OCI-LY1 (cell line): ENCODE measurements around the gene LATS2.

ENCODE experiments used
- H2AFZ ChIP-seq: fragments of 200-600 bp; sonication (generic), shearing (Covaris generic); 2 replicates; pipeline ENCODE4 v1.6.0; 2014; ENCODE audit warnings: antibody characterized with exemption, mild to moderate bottlenecking, low read length
- H3F3A ChIP-seq: fragments of 200-600 bp; sonication (generic), shearing (Covaris generic); 2 replicates; pipeline ENCODE4 v1.6.0; 2014; ENCODE audit warnings: mild to moderate bottlenecking, antibody characterized with exemption, low read length, moderate library complexity; ENCODE audit not compliant: insufficient read depth
- H3K27ac ChIP-seq: fragments of 200-600 bp; sonication (generic); 2 replicates; pipeline ENCODE4 v1.5.1; 2014; ENCODE audit warnings: low read length, mixed run types, mild to moderate bottlenecking, low read depth; ENCODE audit not compliant: poor library complexity, severe bottlenecking
- H3K27me3 ChIP-seq: fragments of 200-600 bp; sonication (generic); 2 replicates; pipeline ENCODE4 v1.6.0; 2014; ENCODE audit warnings: antibody characterized with exemption, mild to moderate bottlenecking, low read length, moderate library complexity; ENCODE audit not compliant: insufficient read depth
- H3K36me3 ChIP-seq: fragments of 200-600 bp; sonication (generic); 2 replicates; pipeline ENCODE4 v1.6.1; 2014; ENCODE audit warnings: mild to moderate bottlenecking, antibody characterized with exemption, low read length, moderate library complexity, mixed read lengths; ENCODE audit not compliant: insufficient read depth
- H3K4me1 ChIP-seq: fragments of 200-600 bp; sonication (generic); 2 replicates; pipeline ENCODE4 v1.5.1; 2014; ENCODE audit warnings: mild to moderate bottlenecking, low read length, moderate library complexity; ENCODE audit not compliant: insufficient read depth, severe bottlenecking
- H3K4me2 ChIP-seq: fragments of 200-600 bp; sonication (generic), shearing (Covaris generic); 2 replicates; pipeline ENCODE4 v1.6.1; 2014; ENCODE audit warnings: low read length
- H3K4me3 ChIP-seq: fragments of 200-600 bp; sonication (generic); 2 replicates; pipeline ENCODE4 v1.5.1; 2014; ENCODE audit warnings: low read length, low read depth, mild to moderate bottlenecking, mixed read lengths; ENCODE audit not compliant: poor library complexity, severe bottlenecking
- H3K79me2 ChIP-seq: fragments of 200-600 bp; shearing (Covaris generic); 2 replicates; pipeline ENCODE4 v1.6.1; 2016; ENCODE audit warnings: mixed run types, low read length, mixed read lengths; ENCODE audit not compliant: insufficient read depth
- H3K9ac ChIP-seq: fragments of 200-600 bp; sonication (generic), shearing (Covaris generic); 2 replicates; pipeline ENCODE4 v1.6.1; 2014; ENCODE audit warnings: mild to moderate bottlenecking, low read length, mixed read lengths
- H3K9me2 ChIP-seq: fragments of 200-600 bp; sonication (generic), shearing (Covaris generic); 2 replicates; pipeline ENCODE4 v1.6.1; 2014; ENCODE audit warnings: low read depth, mild to moderate bottlenecking, low read length, mixed read lengths
- H3K9me3 ChIP-seq: fragments of 200-600 bp; shearing (Covaris generic); 2 replicates; pipeline ENCODE4 v1.6.1; 2014; ENCODE audit warnings: low read length, mixed read lengths
- H4K20me1 ChIP-seq: fragments of 200-600 bp; sonication (generic), shearing (Covaris generic); 2 replicates; pipeline ENCODE4 v1.6.0; 2016; ENCODE audit warnings: mild to moderate bottlenecking, low read length; ENCODE audit not compliant: insufficient read depth
- EZH2 ChIP-seq: fragments of 200-600 bp; sonication (generic), shearing (Covaris generic); IDR thresholded peaks from 2 replicates; pipeline ENCODE4 v1.8.0; 2017; ENCODE audit warnings: borderline replicate concordance, mixed run types, mild to moderate bottlenecking, antibody characterized with exemption, low read length, moderate library complexity, mixed read lengths
- TF ChIP-seq, protein P1 (sequence below): fragments of 200-600 bp; sonication (generic), shearing (Covaris generic); IDR thresholded peaks from 2 replicates; pipeline ENCODE4 v1.5.1; 2017; ENCODE audit warnings: mild to moderate bottlenecking, antibody characterized with exemption, low read length, moderate library complexity, mixed read lengths

The LATS2 gene

DNA sequence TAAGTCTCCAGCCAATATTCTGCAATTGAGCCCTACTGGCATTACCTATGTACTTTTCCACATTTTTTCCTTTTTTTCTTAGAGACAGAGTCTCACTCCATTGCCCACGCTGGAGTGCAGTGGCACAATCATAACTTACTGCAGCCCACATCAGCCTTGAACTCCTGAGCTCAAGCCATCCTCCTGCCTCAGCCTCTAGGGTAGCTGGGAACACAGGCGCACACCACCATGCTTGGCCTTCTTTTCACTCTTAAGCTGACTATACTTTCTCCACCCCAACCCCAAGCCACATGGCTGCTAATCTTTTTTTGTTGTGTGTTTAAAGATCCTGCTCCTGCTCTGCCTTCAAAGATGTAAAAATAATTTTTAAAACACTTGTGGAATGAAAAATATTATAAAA lies 1.6 kb upstream of the LATS2 start:
- no peaks in the 10 kb centered on the region for H3K79me2 ChIP-seq
- H2AFZ ChIP-seq, result no peak overlapping the region

DNA sequence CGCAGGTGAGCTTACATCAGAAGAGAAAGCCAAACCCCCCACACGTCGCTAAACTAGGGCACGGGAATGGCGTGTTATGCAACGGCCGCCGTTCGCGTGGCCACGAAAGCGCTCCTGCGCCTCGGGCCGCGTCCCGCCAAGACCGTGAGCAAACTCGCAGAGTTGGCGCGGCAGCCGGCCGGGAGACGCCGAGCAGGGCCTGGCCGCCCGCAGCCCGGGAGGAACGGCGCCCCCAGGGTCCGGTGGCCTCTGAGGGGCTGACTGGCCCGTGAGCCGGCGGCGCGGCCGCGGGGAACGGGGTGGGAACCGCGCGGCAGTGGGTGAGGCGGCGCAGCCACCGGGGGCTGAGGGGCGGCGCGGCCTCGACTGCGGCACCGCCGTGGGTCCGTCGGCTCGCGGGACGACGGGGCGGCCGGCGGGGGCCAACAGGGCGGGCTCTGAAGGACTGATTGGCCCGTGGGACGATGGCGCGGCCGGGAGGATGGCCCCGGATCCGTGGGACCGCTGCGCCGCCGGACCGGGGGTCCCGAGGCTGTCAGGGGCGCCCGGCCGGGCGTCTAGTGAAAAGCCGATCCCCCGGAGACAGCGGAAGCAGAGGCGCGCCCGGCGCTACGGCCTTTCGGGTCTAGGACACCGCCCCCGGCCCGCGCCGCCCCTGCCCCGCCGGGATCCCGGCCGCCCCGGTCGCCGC lies 903 bp downstream of the LATS2 start:
- Histone ChIP-seq H3K79me2 (no peaks in the 10 kb centered on the region), H3K4me1 (no peaks in the 10 kb centered on the region), H3K27me3 (no peaks in the 10 kb centered on the region), H3F3A (no peaks in the 10 kb centered on the region), H3K9ac (no peak overlapping the region), H3K4me2 (no peak overlapping the region), H3K9me2 (no peaks in the 10 kb centered on the region), H4K20me1 (no peaks in the 10 kb centered on the region), H3K27ac (no peak overlapping the region), H3K4me3 (no peak overlapping the region), H3K9me3 (no peaks in the 10 kb centered on the region), H3K36me3 (no peaks in the 10 kb centered on the region), H2AFZ (no peak overlapping the region)
- TF ChIP-seq, protein P1, sequence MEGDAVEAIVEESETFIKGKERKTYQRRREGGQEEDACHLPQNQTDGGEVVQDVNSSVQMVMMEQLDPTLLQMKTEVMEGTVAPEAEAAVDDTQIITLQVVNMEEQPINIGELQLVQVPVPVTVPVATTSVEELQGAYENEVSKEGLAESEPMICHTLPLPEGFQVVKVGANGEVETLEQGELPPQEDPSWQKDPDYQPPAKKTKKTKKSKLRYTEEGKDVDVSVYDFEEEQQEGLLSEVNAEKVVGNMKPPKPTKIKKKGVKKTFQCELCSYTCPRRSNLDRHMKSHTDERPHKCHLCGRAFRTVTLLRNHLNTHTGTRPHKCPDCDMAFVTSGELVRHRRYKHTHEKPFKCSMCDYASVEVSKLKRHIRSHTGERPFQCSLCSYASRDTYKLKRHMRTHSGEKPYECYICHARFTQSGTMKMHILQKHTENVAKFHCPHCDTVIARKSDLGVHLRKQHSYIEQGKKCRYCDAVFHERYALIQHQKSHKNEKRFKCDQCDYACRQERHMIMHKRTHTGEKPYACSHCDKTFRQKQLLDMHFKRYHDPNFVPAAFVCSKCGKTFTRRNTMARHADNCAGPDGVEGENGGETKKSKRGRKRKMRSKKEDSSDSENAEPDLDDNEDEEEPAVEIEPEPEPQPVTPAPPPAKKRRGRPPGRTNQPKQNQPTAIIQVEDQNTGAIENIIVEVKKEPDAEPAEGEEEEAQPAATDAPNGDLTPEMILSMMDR, result no peak
- no peak for TF ChIP-seq EZH2

More for the DNA sequence above, 1.6 kb upstream of the LATS2 start:
- Histone ChIP-seq H3K4me1 (no peaks in the 10 kb centered on the region), H3K4me3 (no peak overlapping the region), H3K9ac (no peak overlapping the region), H3K9me3 (no peaks in the 10 kb centered on the region), H3K4me2 (no peak overlapping the region), H3K36me3 (no peaks in the 10 kb centered on the region), H3K27ac (no peak overlapping the region), H4K20me1 (no peaks in the 10 kb centered on the region), H3K27me3 (no peaks in the 10 kb centered on the region), H3F3A (no peaks in the 10 kb centered on the region), H3K9me2 (no peaks in the 10 kb centered on the region)
- TF ChIP-seq, protein P1, result no peak
- no peak for TF ChIP-seq EZH2

DNA sequence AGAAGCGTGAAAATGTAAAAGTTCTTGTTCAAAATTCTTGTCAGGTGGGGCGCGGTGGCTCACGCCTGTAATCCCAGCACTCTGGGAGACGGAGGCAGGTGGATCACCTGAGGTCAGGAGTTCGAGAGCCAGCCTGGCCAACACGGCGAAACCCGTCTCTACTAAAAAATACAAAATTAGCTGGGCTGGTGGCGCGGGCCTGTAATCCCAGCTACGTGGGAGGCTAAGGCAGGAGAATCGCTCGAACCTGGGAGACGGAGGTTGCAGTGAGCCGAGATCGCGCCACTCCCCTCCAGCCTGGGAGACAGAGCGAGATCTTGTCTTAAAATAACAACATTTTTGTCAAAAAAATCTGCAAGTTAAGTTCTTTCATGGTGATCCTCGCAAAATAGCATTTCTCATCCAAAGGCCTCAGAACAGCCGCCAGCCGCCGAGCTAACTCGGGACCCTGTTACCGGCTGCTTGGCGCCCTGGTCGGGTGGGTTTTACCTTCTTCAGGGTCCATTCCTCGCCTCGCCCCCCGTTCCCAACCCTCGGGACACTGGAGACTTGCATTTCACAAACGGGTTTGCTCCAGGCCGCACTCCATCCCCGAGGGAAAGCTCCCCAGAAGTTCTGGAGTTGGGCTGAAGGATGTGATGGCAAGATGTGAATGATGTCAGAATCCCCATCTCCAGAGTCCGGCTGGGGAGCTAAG lies 1.6 kb downstream of the LATS2 start:
- H3K9ac ChIP-seq, result no peak overlapping the region
- H4K20me1 ChIP-seq, result no peaks in the 10 kb centered on the region
- H2AFZ ChIP-seq, result no peak overlapping the region
- no peak overlapping the region for H3K27ac ChIP-seq
- TF ChIP-seq, protein P1, result no peak
- H3K9me3 ChIP-seq, result no peaks in the 10 kb centered on the region
- H3K4me2 ChIP-seq, result no peak overlapping the region
- no peaks in the 10 kb centered on the region for H3K79me2 ChIP-seq
- H3K4me3 ChIP-seq, result no peak overlapping the region
- H3K27me3 ChIP-seq, result no peaks in the 10 kb centered on the region
- no peaks in the 10 kb centered on the region for H3K9me2 ChIP-seq
- H3F3A ChIP-seq, result no peaks in the 10 kb centered on the region
- H3K4me1 ChIP-seq, result no peaks in the 10 kb centered on the region
- no peaks in the 10 kb centered on the region for H3K36me3 ChIP-seq
